GM12874 (cell line): ENCODE data around the gene TMPRSS9.

ENCODE experiments used
- TF ChIP-seq, protein P1 (sequence below): IDR thresholded peaks from 2 replicates; pipeline ENCODE4 v1.5.1; 2011; ENCODE audit warnings: low read depth, mild to moderate bottlenecking, control low read depth, low read length, moderate library complexity; ENCODE audit not compliant: insufficient read depth

Gene TMPRSS9

DNA sequence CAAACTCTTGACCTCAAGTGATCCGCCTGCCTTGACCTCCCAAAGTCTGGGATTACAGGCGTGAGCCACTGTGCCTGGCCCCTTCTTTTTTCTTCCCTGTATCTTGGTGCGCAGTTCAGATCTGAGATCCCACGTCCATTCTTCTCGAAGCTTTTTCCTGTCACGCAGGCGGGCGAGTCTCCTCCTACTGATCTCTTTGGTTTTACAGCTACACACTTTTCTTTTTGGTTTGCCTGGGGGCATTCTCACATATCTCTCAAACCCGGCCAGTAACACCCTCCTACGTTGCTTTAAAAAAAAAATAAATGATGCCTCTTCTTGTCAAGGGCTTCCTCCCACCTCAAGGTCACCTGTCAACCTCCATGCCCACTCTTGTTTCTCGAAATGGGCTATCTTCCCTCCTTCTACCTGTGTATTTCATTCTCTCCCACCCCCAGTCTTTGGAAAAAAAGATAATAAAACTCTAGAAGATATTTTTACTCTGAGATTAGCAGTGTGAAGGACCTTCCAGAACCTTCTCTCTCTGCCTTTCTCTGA is 12.1 kb downstream of the TMPRSS9 start:
- TF ChIP-seq, protein P1, sequence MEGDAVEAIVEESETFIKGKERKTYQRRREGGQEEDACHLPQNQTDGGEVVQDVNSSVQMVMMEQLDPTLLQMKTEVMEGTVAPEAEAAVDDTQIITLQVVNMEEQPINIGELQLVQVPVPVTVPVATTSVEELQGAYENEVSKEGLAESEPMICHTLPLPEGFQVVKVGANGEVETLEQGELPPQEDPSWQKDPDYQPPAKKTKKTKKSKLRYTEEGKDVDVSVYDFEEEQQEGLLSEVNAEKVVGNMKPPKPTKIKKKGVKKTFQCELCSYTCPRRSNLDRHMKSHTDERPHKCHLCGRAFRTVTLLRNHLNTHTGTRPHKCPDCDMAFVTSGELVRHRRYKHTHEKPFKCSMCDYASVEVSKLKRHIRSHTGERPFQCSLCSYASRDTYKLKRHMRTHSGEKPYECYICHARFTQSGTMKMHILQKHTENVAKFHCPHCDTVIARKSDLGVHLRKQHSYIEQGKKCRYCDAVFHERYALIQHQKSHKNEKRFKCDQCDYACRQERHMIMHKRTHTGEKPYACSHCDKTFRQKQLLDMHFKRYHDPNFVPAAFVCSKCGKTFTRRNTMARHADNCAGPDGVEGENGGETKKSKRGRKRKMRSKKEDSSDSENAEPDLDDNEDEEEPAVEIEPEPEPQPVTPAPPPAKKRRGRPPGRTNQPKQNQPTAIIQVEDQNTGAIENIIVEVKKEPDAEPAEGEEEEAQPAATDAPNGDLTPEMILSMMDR, result no peak

DNA sequence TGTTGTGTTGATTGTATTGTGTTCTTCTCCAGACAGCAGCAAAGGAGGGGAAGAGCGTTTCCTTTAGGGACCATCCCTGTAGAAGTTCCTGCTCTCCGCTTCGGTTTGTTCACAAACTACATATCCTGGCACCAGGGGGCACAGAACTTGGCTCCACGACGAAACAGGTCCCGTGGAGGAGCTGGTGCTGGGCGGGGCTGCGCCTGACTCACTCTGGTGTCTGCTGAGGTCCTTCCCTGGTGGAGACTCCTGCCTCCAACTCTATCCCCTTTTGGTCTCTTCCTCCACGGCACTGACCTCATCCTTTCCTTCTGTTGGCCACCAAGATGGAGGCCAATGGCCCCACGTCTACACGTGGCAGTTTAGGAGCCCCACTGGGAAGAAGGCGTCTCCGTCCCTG is 14.7 kb downstream of the TMPRSS9 start:
- TF ChIP-seq, protein P1, result no peak

GRCh38 chr19:2375353-2376121 is 15.5 kb downstream of the TMPRSS9 start:
- TF ChIP-seq, protein P1, result no peak

DNA sequence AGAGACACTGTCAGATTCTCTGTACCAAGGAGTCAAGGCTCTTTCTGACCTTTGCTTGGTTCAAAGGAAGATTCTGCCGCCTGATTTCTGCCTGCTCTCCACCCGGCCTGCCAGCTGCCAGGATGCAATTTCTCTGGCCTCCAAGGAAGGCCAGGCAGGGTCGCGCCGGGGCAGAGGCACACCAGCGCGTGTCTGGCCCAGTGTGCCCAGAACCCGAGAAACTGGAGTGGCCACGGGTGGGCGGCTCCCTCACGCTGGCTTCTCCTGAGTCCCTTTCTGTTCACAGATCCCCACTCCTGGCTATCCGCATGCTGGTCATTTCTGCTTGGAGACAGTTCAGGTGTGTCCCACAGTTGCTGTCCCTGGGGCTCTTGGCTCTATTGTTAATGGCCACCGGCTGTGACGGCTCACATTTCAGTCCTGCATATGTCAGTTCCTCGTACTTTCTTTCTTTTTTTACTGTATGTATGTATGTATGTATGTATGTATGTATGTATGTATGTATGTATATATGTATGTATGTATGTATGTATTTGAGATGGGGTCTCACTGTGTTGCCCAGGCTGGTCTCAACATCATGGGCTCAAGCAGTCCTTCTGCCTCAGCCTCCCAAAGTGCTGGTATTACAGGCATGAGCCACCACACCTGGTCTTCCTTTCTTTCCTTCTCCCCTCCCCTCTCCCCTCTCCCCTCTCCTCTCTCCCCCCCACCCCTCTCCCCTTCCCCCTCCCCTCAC is 16.9 kb downstream of the TMPRSS9 start:
- TF ChIP-seq, protein P1, result no peak

GRCh38 chr19:2380567-2380966 is 20.5 kb downstream of the TMPRSS9 start:
- TF ChIP-seq, protein P1, result no peak

DNA sequence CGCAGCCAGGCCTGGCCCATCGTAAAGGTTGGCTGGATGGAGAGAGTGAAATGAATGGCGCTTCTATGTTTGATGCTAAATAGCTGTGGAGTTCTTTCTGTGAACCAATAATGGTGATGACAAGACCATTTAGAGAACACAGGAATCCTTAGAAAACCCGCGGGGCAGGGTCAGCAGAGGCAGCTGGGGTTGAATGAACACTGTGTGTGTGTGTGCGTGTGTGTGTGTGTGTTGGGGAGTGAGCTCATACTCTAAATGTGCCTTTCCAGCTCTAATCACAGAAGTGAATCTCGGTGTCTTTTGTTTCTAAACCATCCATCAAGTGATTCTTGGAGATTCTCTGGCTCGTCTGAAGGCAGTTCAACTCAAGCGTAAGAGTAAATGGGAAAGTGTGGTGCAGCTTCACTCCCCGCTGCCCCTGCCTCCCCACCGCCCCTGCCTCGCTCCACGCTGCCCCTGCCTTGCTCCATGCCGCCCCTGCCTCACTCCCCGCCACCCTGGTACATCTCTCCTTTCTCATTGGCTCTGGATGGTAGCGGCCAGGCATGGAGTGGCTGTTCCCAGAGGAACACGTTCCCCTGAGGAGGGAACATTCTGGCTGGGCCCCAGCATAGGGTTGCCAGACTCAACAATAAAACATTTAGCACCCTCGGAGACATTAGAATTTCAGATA is 21.2 kb downstream of the TMPRSS9 start:
- TF ChIP-seq, protein P1, result no peak
